Stimulated activated CD4-positive, alpha-beta T cell treated with anti-CD3 and anti-CD28 coated beads, Interleukin-4, amount 100 ng/mL, for 1 hour (primary cell): ENCODE data around the gene EEIG1.

ENCODE experiments used
- DNase-seq: peaks from one replicate; pipeline ENCODE4 v3.0.0-alpha.2; 2020

The EEIG1 gene

DNA sequence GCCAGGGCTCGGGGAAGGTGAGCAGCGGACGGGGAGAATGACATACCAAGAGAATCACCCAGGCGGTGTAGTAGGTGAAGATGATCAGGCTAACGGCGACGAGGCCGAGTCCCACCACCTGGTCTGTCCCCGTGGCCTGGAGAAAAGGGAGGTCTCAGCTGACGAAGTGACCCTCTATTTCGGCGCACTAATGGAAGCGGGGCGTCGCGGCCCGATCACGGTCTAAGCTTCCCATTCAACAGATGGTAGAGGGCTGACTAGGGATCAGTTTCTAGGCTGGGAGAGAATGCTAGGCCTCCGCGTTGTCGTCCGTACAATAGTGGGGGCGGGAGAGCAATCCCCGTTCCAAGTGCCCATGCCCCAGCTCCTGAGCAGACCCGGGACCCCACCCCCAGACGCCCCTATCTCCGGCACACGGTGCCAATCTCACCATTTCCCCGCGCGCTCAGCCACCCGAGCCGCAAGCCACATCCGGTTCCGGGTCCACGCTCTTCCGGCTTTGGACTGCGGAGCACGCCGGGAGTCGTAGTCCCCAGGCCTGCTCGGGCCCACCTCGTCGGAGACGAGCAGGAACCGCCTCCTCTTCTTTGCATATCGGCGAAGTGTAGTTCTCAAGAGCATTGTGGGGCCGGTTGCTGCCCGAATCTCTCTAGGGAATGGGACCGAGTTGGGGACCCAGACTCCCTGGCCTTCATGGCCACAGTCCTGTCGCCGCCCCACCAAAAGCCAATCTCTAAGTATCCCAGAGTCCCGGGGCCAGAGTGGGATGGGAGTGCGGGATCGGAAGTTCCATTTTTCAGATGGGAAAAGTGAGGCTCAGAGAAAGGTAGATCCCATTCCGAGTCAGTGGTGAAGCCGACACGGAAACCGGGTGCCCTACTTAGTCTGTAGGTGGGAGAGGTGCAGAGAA is 43.1 kb downstream of the EEIG1 start, which contains the start of gene DPM2:
DPM2 (minus strand) TSS at position 467 of the 910 bp plus-strand sequence; CDS start at position 433, 34 bp downstream.
- DNase-seq: peak; percentile 85

- no peak for DNase-seq
Measured at GRCh38 chr9:127937056-127937387, 43.8 kb downstream of the EEIG1 start.

- no peak for DNase-seq
Measured at GRCh38 chr9:127936347-127936852, 44.4 kb downstream of the EEIG1 start.

GRCh38 chr9:127935765-127936221 is 45.0 kb downstream of the EEIG1 start:
- DNase-seq: no peak

GRCh38 chr9:127934986-127935385 is 45.8 kb downstream of the EEIG1 start:
- no peak for DNase-seq

GRCh38 chr9:127934248-127934647 is 46.5 kb downstream of the EEIG1 start:
- DNase-seq: no peak

DNA sequence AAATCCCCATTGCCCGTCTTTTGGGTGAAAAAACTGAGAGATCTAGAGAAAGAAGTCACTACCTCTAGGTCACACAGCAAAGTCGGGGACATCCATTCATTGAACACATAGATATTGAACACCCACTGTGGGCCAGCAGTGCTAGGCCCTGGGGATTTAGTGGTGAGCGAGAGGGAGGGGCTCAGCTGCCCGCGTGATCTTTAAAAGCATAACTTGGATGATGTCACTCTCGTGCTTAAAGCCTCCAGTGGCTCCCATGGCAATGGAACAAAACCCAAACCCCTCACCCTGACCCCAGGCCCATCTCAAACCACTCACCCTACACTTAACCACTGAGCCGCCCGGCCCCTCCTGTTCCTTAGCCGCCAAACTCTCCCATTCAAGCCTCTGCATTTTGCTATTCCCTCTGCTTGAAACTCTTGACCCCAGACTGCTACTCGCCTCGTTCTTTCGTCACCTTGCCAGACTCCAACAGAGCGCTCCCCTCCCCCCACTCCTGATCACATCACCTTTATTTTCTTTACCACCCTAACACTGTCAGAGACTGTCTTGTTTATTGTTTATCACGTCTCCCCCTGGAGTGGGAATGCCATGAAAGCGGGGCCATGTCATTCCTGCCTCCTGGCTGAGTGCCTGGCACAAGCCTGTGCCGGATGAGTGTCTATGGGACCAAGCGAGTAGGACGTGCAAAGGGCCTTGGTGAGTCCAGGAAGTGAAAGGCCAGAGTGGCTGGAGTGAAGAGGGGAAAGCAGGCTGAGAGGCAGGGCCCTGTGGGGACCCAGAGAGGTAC is 49.5 kb downstream of the EEIG1 start:
- DNase-seq: peak; percentile 28
